Measurements from ENCODE around the gene ORC2.

The ORC2 gene

DNA sequence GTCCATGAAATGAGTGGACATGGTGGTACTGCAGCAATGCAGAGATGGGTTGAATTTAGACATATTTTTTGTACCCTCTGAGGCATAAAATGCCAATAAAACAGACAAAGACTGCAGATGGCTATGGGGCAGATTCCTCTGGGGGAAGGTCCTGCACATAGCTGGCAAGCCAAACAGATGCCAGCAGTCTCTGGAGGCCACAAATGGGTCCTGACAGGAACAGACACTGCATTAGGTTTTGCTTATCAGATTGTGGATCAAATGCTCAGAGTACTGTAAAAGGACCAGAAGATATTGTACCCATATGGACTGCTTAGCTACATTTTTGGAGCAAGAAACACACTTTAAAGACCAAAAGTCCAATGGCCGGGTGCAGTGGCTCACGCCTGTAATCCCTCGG lies 40.9 kb upstream of the ORC2 start:
- Histone ChIP-seq H3K27ac (ENCODE audit: low read length) (no peak overlapping the region), H3K79me2 (ENCODE audit: low read length) (no peaks in the 10 kb centered on the region), H2AFZ (ENCODE audit: low read depth, low read length) (no peak overlapping the region), H3K4me3 (ENCODE audit: low read length) (no peak overlapping the region), H3K4me2 (ENCODE audit: low read length) (no peak overlapping the region), H4K20me1 (ENCODE audit: insufficient read depth, low read length) (no peaks in the 10 kb centered on the region), H3K9ac (ENCODE audit: low read length) (no peak overlapping the region), H3K9me3 (ENCODE audit: insufficient read depth, low read length) (no peaks in the 10 kb centered on the region), H3K27me3 (ENCODE audit: low read depth, low read length) (no peaks in the 10 kb centered on the region), H3K36me3 (replicated peaks; ENCODE audit: low read depth, low read length) (peaks cover 21% of the 10 kb centered on the region), H3K4me1 (ENCODE audit: low read length) (no peaks in the 10 kb centered on the region)
- TF ChIP-seq, protein P1, sequence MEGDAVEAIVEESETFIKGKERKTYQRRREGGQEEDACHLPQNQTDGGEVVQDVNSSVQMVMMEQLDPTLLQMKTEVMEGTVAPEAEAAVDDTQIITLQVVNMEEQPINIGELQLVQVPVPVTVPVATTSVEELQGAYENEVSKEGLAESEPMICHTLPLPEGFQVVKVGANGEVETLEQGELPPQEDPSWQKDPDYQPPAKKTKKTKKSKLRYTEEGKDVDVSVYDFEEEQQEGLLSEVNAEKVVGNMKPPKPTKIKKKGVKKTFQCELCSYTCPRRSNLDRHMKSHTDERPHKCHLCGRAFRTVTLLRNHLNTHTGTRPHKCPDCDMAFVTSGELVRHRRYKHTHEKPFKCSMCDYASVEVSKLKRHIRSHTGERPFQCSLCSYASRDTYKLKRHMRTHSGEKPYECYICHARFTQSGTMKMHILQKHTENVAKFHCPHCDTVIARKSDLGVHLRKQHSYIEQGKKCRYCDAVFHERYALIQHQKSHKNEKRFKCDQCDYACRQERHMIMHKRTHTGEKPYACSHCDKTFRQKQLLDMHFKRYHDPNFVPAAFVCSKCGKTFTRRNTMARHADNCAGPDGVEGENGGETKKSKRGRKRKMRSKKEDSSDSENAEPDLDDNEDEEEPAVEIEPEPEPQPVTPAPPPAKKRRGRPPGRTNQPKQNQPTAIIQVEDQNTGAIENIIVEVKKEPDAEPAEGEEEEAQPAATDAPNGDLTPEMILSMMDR (IDR thresholded peaks at IDR 0.05; ENCODE audit: low read depth, low read length) = no peak
- TF ChIP-seq EZH2phosphoT487 (IDR thresholded peaks at IDR 0.05; ENCODE audit: low read depth) = no peak

GRCh38 chr2:200993097-200993496 lies 29.6 kb upstream of the ORC2 start:
- no peak overlapping the region for H3K9ac ChIP-seq (ENCODE audit: low read length)
- H3K9me3 ChIP-seq (ENCODE audit: insufficient read depth, low read length) = no peaks in the 10 kb centered on the region

DNA sequence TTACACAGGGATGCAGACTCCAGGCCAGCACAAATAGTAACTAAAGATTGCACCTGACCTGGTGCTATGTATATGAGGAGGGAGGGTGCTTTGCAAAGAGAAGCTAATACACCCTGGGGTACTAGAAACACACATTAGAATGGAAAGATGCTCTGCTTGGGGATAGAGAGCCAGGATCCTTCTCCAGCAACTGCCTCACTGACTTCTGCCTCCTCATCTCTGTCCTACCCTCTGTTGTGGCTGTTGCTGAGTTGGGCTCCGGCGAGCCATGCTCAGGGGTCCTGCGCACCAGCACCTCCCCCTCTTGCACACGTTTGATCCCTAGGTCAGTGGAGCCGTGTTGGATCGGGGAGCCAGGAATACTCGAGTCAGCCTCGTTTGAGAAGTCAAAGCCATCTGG lies 23.7 kb upstream of the ORC2 start:
- no peak overlapping the region for H3K4me3 ChIP-seq (ENCODE audit: low read length)
- peaks cover 12% of the 10 kb centered on the region for H3K36me3 ChIP-seq (replicated peaks; ENCODE audit: low read depth, low read length)
- H4K20me1 ChIP-seq (ENCODE audit: insufficient read depth, low read length) = no peaks in the 10 kb centered on the region
- no peak overlapping the region for H3K9ac ChIP-seq (ENCODE audit: low read length)
- H3K4me1 ChIP-seq (ENCODE audit: low read length) = no peaks in the 10 kb centered on the region
- H3K27me3 ChIP-seq (ENCODE audit: low read depth, low read length) = no peaks in the 10 kb centered on the region
- H3K27ac ChIP-seq (ENCODE audit: low read length) = no peak overlapping the region
- H3K79me2 ChIP-seq (ENCODE audit: low read length) = no peaks in the 10 kb centered on the region
- TF ChIP-seq, protein P1 (IDR thresholded peaks at IDR 0.05; ENCODE audit: low read depth, low read length) = no peak
- no peak for TF ChIP-seq EZH2phosphoT487 (IDR thresholded peaks at IDR 0.05; ENCODE audit: low read depth)
- H2AFZ ChIP-seq (ENCODE audit: low read depth, low read length) = no peak overlapping the region
- no peak overlapping the region for H3K4me2 ChIP-seq (ENCODE audit: low read length)
- H3K9me3 ChIP-seq (ENCODE audit: insufficient read depth, low read length) = no peaks in the 10 kb centered on the region

More at GRCh38 chr2:200993097-200993496, 29.6 kb upstream of the ORC2 start:
- no peak overlapping the region for H2AFZ ChIP-seq (ENCODE audit: low read depth, low read length)
- no peak overlapping the region for H3K4me3 ChIP-seq (ENCODE audit: low read length)
- H3K27ac ChIP-seq (ENCODE audit: low read length) = no peak overlapping the region
- TF ChIP-seq, protein P1 (IDR thresholded peaks at IDR 0.05; ENCODE audit: low read depth, low read length) = no peak
- TF ChIP-seq EZH2phosphoT487 (IDR thresholded peaks at IDR 0.05; ENCODE audit: low read depth) = no peak
- no peaks in the 10 kb centered on the region for H3K27me3 ChIP-seq (ENCODE audit: low read depth, low read length)
- H4K20me1 ChIP-seq (ENCODE audit: insufficient read depth, low read length) = no peaks in the 10 kb centered on the region
- H3K79me2 ChIP-seq (ENCODE audit: low read length) = no peaks in the 10 kb centered on the region
- H3K4me2 ChIP-seq (ENCODE audit: low read length) = no peak overlapping the region
- peaks cover 8% of the 10 kb centered on the region for H3K36me3 ChIP-seq (replicated peaks; ENCODE audit: low read depth, low read length)
- H3K4me1 ChIP-seq (ENCODE audit: low read length) = no peaks in the 10 kb centered on the region

GRCh38 chr2:200985799-200986198 lies 22.3 kb upstream of the ORC2 start:
- no peak overlapping the region for H3K9ac ChIP-seq (ENCODE audit: low read length)
- H2AFZ ChIP-seq (ENCODE audit: low read depth, low read length) = no peak overlapping the region
- peaks cover 14% of the 10 kb centered on the region for H3K36me3 ChIP-seq (replicated peaks; ENCODE audit: low read depth, low read length)
- no peaks in the 10 kb centered on the region for H3K27me3 ChIP-seq (ENCODE audit: low read depth, low read length)
- TF ChIP-seq, protein P1 (IDR thresholded peaks at IDR 0.05; ENCODE audit: low read depth, low read length) = no peak
- TF ChIP-seq EZH2phosphoT487 (IDR thresholded peaks at IDR 0.05; ENCODE audit: low read depth) = no peak
- H3K4me1 ChIP-seq (ENCODE audit: low read length) = no peaks in the 10 kb centered on the region
- H3K79me2 ChIP-seq (ENCODE audit: low read length) = no peaks in the 10 kb centered on the region
- no peak overlapping the region for H3K4me3 ChIP-seq (ENCODE audit: low read length)
- no peak overlapping the region for H3K4me2 ChIP-seq (ENCODE audit: low read length)
- no peaks in the 10 kb centered on the region for H3K9me3 ChIP-seq (ENCODE audit: insufficient read depth, low read length)
- no peaks in the 10 kb centered on the region for H4K20me1 ChIP-seq (ENCODE audit: insufficient read depth, low read length)
- H3K27ac ChIP-seq (ENCODE audit: low read length) = no peak overlapping the region
